Right cardiac atrium (tissue), 5 donors: ENCODE data around the gene NKD2. TPM values are rescaled to one million over a fixed set of nuclear protein-coding genes. Genes with fewer than 3 reads are reported as not detected.
"Not testable (repeated sequence)": the region's sequence is repeated elsewhere in the genome, so short reads cannot be mapped to it uniquely, and the experiment has no call there.

Experiments used
- ATAC-seq, 2 donors: fragments of 200-7000 bp; cut with Tn5 transposase; one replicate each; pipeline versions ENCODE4 v1.8.0 to v1.9.1; 2020; ENCODE audit warnings: moderate library complexity in 2 of 2, mild to moderate bottlenecking in 1 of 2
- DNase-seq, 3 donors: peaks; one replicate each; pipeline ENCODE4 v3.0.0-alpha.2; 2020
- H3K27ac ChIP-seq: one replicate; pipeline ENCODE4 v1.5.1; 2013; ENCODE audit warnings: mild to moderate bottlenecking, low read length, control low read depth, moderate library complexity
- H3K27me3 ChIP-seq: one replicate; pipeline ENCODE4 v1.6.1; 2013; ENCODE audit not compliant: control insufficient read depth, insufficient read depth
- H3K4me1 ChIP-seq: one replicate; pipeline ENCODE4 v1.6.1; 2013; ENCODE audit warnings: low read length; ENCODE audit not compliant: control insufficient read depth, insufficient read depth
- H3K4me3 ChIP-seq: one replicate; pipeline ENCODE4 v1.5.1; 2013; ENCODE audit warnings: low read length, control low read depth
- H3K9me3 ChIP-seq: one replicate; pipeline ENCODE4 v1.6.1; 2013; ENCODE audit warnings: low read length; ENCODE audit not compliant: control insufficient read depth
- WGBS: extraction: QIAGEN DNeasy Blood & Tissue Kit; methylation state at CpG from one replicate; pipeline ENCODE4 v1.1.7; 2013; 5-methylcytosine and 5-hydroxymethylcytosine counted together
- intact Hi-C, 4 donors: fragments of 100-400 bp; cut with DNase I; formaldehyde crosslinking; loops; one replicate each; pipeline versions ENCODE4 v1.11.0 to v1.14.0; 2022 to 2023
- polyA plus RNA-seq: library from polyadenylated mRNA; stranded (reverse); fragments of 200-250 nt; gene quantifications from one replicate; pipeline ENCODE4 v1.2.3, GENCODE V29; 2013
- total RNA-seq, 4 donors: library from RNA; stranded (reverse); fragmentation: NEBNext Ultra II Directional; extraction: Animal tissue kit (Norgen Biotek cat#: 25700); gene quantifications; one replicate each; pipeline ENCODE4 v1.2.1, GENCODE V29; 2021
- donor health status: healthy with polysubstance abuse.
- donor health status: DM: no; HTN: yes; CAD: no.
- donor health status: DM: no; HTN: no; CAD: no.
- donor health status: DM: no; HTN: yes; CAD: no; lungs with severe emphysema.
- donor health status: DM: yes; HTN: yes; CAD: no.

Gene NKD2
- total and polyA plus RNA-seq, 5 donors = 1.9 to 8.6 (median 2.6) TPM

GRCh38 chr5:1055896-1056610, 47.5 kb downstream of the NKD2 start:
- whole genome bisulfite sequencing = 90% methylated on average over 39 of the region's 39 CpGs
- DNase-seq (peak; percentile 16 to 58 (median 40)), ATAC-seq (no peak)
- no peaks in the 10 kb centered on the region for H3K27me3 ChIP-seq
- no peak overlapping the region for H3K4me3 ChIP-seq
- no peaks in the 10 kb centered on the region for H3K4me1 ChIP-seq
- intact Hi-C loops = no loop called here
- H3K27ac ChIP-seq = no peak overlapping the region
- no peaks in the 10 kb centered on the region for H3K9me3 ChIP-seq

- DNase-seq (peak; percentile 11 to 49 (median 41)), ATAC-seq (no peak)
- intact Hi-C loops = no loop called here
These were observed 48.2 kb downstream of the NKD2 start for GRCh38 chr5:1056611-1057484.

GRCh38 chr5:1057485-1058082, 49.0 kb downstream of the NKD2 start:
- 85% methylated on average over 35 of the region's 36 CpGs for WGBS
- no peak overlapping the region for H3K27ac ChIP-seq
- no peaks in the 10 kb centered on the region for H3K4me1 ChIP-seq
- H3K4me3 ChIP-seq = no peak overlapping the region
- no peak for ATAC-seq
- DNase-seq = peak; percentile 13 to 56 (median 49)
- H3K9me3 ChIP-seq = no peaks in the 10 kb centered on the region
- H3K27me3 ChIP-seq = no peaks in the 10 kb centered on the region
- intact Hi-C loops = no loop called here

More at GRCh38 chr5:1056611-1057484, 48.2 kb downstream of the NKD2 start:
- WGBS = 95% methylated on average over 27 of the region's 27 CpGs
- Histone ChIP-seq H3K27ac (no peak overlapping the region), H3K4me3 (no peak overlapping the region), H3K9me3 (no peaks in the 10 kb centered on the region), H3K4me1 (no peaks in the 10 kb centered on the region), H3K27me3 (no peaks in the 10 kb centered on the region)

- 92% methylated on average over 36 of the region's 36 CpGs for WGBS
These were observed 49.7 kb downstream of the NKD2 start for GRCh38 chr5:1058083-1058945.

GRCh38 chr5:1058988-1059883, 50.6 kb downstream of the NKD2 start:
- Histone ChIP-seq H3K27ac (no peak overlapping the region), H3K4me3 (no peak overlapping the region), H3K27me3 (no peaks in the 10 kb centered on the region), H3K9me3 (no peaks in the 10 kb centered on the region), H3K4me1 (no peaks in the 10 kb centered on the region)
- WGBS = 92% methylated on average over 34 of the region's 34 CpGs
- DNase-seq = peak; percentile 10 to 60 (median 48)
- no peak for ATAC-seq
- intact Hi-C loops = no loop called here

More at GRCh38 chr5:1058083-1058945, 49.7 kb downstream of the NKD2 start:
- Histone ChIP-seq H3K9me3 (no peaks in the 10 kb centered on the region), H3K27ac (no peak overlapping the region), H3K27me3 (no peaks in the 10 kb centered on the region), H3K4me3 (no peak overlapping the region), H3K4me1 (no peaks in the 10 kb centered on the region)
- intact Hi-C loops = no loop called here
- peak in 2 of 3 donors; percentile 47 for DNase-seq
- no peak for ATAC-seq

- Histone ChIP-seq H3K27me3 (no peaks in the 10 kb centered on the region), H3K4me3 (no peak overlapping the region), H3K4me1 (no peaks in the 10 kb centered on the region), H3K9me3 (no peaks in the 10 kb centered on the region), H3K27ac (no peak overlapping the region)
- DNase-seq (peak; percentile 10 to 51 (median 43)), ATAC-seq (no peak)
- intact Hi-C loops = no loop called here
- WGBS = 87% methylated on average over 17 of the region's 17 CpGs
These were observed 51.3 kb downstream of the NKD2 start for GRCh38 chr5:1059884-1060263.

GRCh38 chr5:1060535-1060981, 52.0 kb downstream of the NKD2 start:
- Histone ChIP-seq H3K4me1 (no peaks in the 10 kb centered on the region), H3K4me3 (no peak overlapping the region), H3K9me3 (no peaks in the 10 kb centered on the region), H3K27me3 (no peaks in the 10 kb centered on the region), H3K27ac (no peak overlapping the region)
- ATAC-seq (no peak), DNase-seq (peak; percentile 9 to 42 (median 36))
- intact Hi-C loops = no loop called here
- 80% methylated on average over 24 of the region's 24 CpGs for WGBS

GRCh38 chr5:1061292-1061691, 52.7 kb downstream of the NKD2 start:
- H3K27me3 ChIP-seq, H3K9me3 ChIP-seq, intact Hi-C loops, H3K4me3 ChIP-seq, H3K27ac ChIP-seq, ATAC-seq, H3K4me1 ChIP-seq: not testable (repeated sequence)
- peak in 2 of 3 donors; percentile 30 to 39 for DNase-seq
- 88% methylated on average over 10 of the region's 43 CpGs for WGBS

GRCh38 chr5:1061916-1062315, 53.3 kb downstream of the NKD2 start:
- intact Hi-C loops = no loop called here
- DNase-seq (peak in 2 of 3 donors; percentile 24 to 30), ATAC-seq (no peak)
- Histone ChIP-seq H3K9me3 (no peaks in the 10 kb centered on the region), H3K4me1 (no peaks in the 10 kb centered on the region), H3K27ac (no peak overlapping the region), H3K27me3 (no peaks in the 10 kb centered on the region), H3K4me3 (no peak overlapping the region)
- WGBS = 83% methylated on average over 10 of the region's 10 CpGs
